PFSK-1 (cell line): ENCODE results near the gene FGD6.

Experiments
- FOXP2 ChIP-seq: optimal IDR thresholded peaks from 2 replicates; pipeline ENCODE3; 2011; ENCODE audit warnings: borderline replicate concordance, control low read depth, inconsistent platforms; ENCODE audit not compliant: insufficient read depth; ENCODE audit errors: extremely low read length, extremely low read depth
- POLR2AphosphoS5 ChIP-seq: IDR thresholded peaks from 2 replicates; pipeline ENCODE4 v1.6.1; 2012; ENCODE audit warnings: low read depth, mild to moderate bottlenecking, control low read depth, low read length, moderate library complexity
- SIN3A ChIP-seq: IDR thresholded peaks from 2 replicates; pipeline ENCODE4 v1.6.1; 2012; ENCODE audit warnings: mild to moderate bottlenecking, low read length, moderate library complexity, borderline replicate concordance; ENCODE audit not compliant: insufficient read depth
- TAF1 ChIP-seq: IDR thresholded peaks from 2 replicates; pipeline ENCODE4 v1.6.1; 2012; ENCODE audit warnings: low read length, control low read depth, borderline replicate concordance; ENCODE audit not compliant: insufficient read depth
- TF ChIP-seq, protein P1 (sequence below), 2 experiments: IDR thresholded peaks; 2 replicates each; pipeline versions ENCODE4 v1.6.1 to v1.8.0; 2011 to 2012; ENCODE audit warnings: low read depth in 2 of 2, low read length in 2 of 2, control low read depth in 1 of 2, inconsistent platforms in 1 of 2, mild to moderate bottlenecking in 1 of 2, moderate library complexity in 1 of 2; ENCODE audit not compliant: insufficient read depth in 1 of 2

Gene FGD6

DNA sequence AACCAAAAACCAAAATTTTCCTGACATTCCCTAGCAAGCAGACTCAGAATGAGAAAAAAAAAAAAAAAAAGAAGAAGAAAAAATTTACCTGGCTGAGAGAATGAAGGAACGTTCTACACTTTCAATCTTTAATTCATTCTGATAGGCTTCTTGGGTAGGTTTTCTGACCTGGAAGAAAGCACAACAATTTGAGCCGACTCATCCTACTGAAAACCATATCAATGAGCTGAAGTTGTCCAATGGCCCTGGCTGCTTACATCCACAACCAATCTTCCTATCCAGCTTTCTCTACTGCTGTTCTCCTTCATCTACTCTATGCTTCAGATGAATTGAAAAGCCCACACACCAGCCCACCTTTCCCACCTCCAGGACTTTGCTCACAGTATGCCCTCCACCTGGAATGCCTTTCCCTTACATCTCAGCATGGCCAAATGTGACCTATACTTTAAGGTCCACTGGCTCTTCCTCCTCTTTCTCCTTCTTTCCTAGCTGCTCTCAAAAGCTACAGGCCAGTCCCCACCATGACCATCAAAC, 112.3 kb downstream of the FGD6 start:
- TF ChIP-seq, protein P1, sequence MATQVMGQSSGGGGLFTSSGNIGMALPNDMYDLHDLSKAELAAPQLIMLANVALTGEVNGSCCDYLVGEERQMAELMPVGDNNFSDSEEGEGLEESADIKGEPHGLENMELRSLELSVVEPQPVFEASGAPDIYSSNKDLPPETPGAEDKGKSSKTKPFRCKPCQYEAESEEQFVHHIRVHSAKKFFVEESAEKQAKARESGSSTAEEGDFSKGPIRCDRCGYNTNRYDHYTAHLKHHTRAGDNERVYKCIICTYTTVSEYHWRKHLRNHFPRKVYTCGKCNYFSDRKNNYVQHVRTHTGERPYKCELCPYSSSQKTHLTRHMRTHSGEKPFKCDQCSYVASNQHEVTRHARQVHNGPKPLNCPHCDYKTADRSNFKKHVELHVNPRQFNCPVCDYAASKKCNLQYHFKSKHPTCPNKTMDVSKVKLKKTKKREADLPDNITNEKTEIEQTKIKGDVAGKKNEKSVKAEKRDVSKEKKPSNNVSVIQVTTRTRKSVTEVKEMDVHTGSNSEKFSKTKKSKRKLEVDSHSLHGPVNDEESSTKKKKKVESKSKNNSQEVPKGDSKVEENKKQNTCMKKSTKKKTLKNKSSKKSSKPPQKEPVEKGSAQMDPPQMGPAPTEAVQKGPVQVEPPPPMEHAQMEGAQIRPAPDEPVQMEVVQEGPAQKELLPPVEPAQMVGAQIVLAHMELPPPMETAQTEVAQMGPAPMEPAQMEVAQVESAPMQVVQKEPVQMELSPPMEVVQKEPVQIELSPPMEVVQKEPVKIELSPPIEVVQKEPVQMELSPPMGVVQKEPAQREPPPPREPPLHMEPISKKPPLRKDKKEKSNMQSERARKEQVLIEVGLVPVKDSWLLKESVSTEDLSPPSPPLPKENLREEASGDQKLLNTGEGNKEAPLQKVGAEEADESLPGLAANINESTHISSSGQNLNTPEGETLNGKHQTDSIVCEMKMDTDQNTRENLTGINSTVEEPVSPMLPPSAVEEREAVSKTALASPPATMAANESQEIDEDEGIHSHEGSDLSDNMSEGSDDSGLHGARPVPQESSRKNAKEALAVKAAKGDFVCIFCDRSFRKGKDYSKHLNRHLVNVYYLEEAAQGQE (IDR thresholded peaks at IDR 0.05; ENCODE audit: insufficient read depth in 1 of 2, low read depth in 2 of 2, low read length in 2 of 2): no peak
- TF ChIP-seq SIN3A: no peak
- TF ChIP-seq TAF1: no peak
- TF ChIP-seq POLR2AphosphoS5: no peak
- TF ChIP-seq FOXP2: no peak

DNA sequence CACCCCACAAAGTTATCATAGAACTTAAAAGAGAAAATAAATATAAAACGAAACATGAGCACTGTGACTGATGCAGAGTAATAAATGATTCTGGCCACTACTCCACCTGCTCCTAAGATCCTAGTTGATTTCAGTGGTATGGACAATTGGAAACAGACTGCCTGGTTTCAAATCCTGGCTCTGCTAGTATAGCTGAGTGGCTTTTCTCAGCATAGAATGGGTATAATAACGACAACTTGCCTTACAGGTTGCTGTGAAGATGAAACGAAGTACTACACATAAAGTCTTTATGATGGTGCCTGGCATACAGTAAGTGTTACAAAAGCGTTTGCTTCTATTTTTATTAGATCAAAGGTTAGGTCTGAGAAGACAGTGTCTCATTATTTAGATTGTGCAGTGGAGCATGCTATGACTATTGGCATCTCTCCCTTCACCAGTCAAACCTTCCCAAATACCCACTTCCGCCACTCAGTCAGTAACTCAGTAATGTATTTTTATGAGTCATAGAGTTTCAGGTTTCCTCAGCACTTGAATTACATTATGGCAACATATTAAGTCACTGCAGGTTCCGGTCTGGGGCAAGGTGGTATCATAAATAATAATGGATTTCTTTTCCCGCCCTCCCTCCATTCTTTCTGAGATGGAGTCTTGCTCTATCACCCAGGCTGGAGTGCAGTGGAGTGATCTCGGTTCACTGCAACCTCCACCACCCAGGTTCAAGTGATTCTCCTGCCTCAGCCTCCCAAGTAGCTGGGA, 114.2 kb downstream of the FGD6 start:
- TF ChIP-seq, protein P1 (IDR thresholded peaks at IDR 0.05; ENCODE audit: insufficient read depth in 1 of 2, low read depth in 2 of 2, low read length in 2 of 2): no peak
- no peak for TF ChIP-seq POLR2AphosphoS5
- no peak for TF ChIP-seq FOXP2
- no peak for TF ChIP-seq TAF1
- TF ChIP-seq SIN3A: no peak

DNA sequence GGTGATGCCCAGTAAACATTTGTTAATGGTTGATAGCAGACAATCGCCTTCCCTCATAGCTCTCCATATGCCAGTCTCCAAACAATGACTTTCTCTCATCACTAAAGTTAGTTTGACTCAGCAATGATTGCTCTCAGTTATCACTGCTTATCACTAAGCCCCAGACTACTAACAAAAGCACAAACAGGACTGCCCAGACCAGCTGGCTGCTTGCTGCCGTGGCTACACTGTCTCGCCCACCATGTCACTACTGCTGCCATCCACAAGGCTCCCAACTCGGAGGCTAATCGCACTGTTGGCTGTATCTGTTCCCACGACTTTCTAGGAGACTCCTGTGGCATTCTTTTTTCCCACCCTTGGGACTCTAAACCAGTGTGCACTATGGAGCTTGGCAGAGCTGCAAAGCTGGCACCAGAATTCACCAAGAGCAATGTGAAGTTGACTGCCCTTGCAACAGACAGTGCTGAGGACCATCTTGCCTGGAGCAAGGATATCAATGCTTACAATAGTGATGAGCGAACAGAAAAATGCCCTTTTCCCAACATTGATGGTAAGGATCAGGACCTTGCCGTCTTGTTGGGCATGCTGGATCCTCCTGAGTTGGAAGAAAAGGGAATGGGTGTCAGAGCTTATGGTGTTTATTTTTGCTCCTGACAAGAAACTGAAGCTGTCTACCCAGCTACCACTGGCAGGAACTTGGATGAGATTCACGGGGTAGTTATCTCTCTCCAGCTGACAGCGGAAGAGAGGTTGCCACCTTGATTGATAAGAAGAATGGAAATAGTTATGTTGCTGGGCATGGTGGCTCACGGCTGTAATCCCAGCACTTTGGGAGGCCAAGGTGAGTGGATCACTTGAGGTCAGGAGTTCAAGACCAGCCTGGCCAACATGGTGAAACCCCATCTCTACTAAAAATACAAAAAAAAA, 116.7 kb downstream of the FGD6 start:
- TF ChIP-seq POLR2AphosphoS5: no peak
- no peak for TF ChIP-seq TAF1
- TF ChIP-seq SIN3A: no peak
- TF ChIP-seq, protein P1 (IDR thresholded peaks at IDR 0.05; ENCODE audit: insufficient read depth in 1 of 2, low read depth in 2 of 2, low read length in 2 of 2): no peak
- no peak for TF ChIP-seq FOXP2

DNA sequence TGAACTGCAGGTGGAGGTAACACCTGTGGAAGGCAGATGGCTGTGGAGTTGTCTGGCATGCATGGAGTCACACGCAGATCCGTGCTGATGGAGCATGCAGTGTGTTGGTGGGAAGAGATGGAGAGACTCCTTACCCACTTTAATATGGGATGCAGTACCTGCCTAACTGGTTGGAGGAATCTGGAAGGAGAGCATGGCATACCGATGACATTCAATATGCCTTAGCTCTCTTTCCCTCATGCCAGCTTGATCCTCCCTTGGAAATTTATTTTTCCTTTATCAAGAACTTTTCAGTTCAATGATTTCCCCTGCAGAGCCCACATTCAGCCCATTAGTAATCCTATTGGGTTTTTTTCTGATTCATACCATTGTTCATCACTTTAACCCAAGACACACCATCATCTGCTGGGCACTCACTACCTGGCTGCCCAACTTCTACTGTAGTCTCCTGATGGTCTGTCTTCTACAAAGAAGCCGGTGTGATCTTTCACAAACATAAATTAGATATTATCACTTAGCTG, 117.9 kb downstream of the FGD6 start:
- TF ChIP-seq FOXP2: no peak
- TF ChIP-seq SIN3A: no peak
- TF ChIP-seq POLR2AphosphoS5: no peak
- TF ChIP-seq, protein P1 (IDR thresholded peaks at IDR 0.05; ENCODE audit: insufficient read depth in 1 of 2, low read depth in 2 of 2, low read length in 2 of 2): no peak
- TF ChIP-seq TAF1: no peak
